ENCODE results near the gene SUSD6.
A peak's percentile ranks its signal among the peaks of the same experiment; 100 is the strongest.
"Not testable (repeated sequence)": the region's sequence is repeated elsewhere in the genome, so short reads cannot be mapped to it uniquely, and the experiment has no call there.

The SUSD6 gene

DNA sequence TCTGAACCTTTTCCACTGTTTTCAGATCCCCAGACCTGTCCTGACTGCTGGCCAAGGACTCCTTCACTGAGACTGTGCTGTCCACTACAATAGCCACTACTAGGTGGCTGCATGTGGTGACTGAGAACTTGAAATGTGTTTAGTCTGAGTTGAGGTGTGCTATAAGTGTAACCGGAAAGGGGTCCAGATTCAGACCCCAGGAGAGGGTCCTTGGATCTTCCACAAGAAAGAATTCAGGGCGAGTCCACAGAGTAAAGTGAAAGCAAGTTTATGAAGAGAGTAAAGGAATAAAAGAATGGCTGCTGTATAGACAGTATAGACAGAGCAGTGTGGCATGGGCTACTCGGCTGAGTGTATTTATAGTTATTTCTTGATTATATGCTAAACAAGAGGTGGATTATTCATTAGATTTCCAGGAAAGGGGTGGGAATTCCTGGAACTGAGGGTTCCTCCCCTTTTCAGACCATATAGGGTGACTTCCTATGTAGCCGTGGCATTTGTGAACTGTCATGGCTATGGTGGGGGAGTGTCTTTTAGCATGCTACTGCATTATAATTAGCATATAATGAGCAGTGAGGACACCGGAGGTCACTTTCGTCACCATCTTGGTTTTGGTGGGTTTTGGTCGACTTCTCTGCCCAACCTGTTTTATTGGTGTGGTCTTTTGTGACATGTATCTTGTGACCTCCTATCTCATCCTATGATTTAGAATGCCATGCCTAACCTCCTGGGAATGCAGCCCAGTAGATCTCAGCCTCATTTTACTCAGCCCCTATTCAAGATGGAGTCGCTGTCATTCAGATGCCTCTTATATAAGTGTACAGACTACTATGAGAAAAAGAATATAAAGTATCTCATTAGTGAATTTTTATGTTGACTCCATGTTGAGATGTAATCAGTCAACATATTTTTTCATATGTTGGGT is 85.5 kb downstream of the SUSD6 start:
- DNase-seq = peak; percentile 93

DNA sequence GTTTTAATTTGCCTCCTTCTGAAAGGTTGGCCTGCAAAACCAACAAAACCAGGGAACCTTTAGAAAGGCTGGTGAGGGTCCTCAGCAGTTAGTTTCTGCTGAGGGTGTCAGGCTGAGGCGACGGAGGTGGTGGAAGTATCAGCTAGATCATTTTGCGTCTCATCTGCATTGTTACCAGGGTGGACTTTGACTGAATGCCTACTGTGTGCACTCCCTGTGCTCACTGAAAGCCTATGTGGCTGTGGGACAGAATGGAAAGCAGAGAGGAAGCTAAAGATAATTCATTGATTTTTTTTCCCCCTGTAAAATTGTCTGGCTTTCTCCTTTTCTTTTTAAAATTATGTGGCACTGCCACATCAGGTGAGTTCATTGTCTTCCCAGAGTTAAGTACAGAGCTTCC is 87.2 kb downstream of the SUSD6 start:
- no peak for DNase-seq

DNA sequence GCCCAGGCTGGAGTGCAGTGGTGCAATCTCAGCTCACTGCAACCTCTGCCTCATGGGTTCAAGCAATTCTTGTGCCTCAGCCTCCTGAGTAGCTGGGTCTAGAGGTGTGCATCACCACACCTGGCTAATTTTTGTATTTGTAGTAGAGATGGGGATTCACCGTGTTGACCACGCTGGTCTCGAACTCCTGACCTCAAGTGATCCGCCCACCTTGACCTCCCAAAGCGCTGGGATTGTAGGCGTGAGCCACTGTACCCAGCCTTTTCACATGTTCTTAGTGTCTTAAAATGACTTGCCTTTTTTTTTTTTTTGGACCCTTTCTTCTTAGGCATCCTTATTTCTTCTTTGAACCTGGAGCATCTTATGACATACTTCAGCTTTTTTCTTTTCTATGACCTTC is 87.8 kb downstream of the SUSD6 start:
- DNase-seq = not testable (repeated sequence)

DNA sequence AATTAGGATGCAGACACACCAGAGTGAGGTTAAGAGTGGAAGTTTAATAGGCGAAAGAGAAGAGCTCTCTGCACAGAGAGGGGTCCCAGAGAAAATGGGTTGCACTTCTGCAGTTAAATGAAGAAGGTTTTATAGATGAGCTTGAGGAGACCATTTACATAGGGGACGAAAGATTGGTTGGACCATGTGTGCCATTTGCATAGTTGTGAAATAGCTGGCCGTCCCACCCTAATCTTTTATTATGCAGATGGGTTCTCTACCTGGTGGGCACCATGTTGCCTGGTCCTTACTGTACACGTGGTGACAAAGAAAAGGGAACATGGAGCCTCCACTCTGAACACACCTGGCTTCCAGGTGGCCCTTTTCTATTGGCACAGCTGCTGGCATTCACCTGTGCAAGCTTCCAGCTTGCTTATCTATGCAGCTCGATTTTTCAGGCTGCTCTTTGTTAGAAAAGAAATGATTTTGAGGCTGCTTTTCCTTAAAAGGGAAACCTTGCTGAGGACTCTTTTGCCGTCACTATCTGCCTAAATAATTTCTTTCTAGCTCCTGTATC is 88.4 kb downstream of the SUSD6 start:
- DNase-seq = no peak

DNA sequence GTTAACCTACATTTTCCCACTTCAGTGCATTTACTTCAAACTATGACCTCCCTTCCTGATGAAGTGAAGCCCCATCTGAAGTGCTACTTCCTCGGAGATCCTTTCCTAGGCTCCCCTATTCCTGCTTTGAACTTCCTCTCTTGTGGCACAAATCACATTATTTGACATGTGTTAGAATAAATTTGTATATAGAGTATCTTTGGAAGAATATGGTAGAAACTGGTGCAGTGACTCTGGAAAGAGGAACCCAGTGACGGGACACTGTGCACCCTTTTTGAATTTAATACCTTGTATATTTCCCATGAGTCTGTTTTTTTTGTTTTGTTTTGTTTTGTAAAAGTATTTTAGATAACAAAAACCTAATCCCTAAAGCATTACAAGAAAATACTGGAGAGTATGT is 89.2 kb downstream of the SUSD6 start:
- no peak for DNase-seq

DNA sequence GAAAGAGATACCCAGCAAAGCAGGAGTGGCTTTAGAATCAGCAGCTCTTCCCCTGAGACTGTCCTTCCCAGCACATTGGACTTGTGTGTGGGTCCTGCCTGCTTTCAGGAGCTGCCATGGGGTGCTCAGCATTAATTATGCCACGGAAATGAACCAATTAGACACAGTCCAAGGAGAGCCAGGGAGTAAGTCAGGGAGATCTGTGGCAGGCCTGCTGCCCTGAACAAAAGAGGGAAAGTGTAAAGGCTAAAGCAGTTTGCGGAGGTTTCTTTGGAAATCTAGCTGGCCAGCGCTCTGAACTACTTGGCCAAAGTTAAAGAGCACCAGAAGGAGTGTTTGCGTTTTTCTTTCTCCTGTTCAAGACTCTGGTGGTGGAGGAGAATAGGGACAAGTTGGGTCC is 89.9 kb downstream of the SUSD6 start:
- DNase-seq = no peak

DNA sequence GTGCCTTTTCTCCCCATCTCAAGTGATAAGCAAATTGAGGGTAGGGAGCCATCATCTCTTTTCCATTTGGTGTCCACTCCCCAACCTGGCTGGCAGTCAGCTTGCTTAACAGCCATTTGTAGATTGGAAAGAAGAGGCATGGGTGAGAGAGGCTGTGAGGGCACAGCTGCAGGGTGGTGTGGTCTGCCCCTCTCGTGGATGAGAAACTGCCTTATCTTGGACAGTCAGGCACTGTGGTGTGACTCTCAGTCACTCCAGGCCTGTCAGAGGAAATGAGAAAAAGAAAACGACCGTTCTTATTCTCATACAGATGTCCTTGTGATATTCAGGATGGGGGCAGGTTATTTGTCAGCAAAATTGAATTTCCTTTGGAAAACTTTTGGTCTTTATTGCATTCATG is 90.5 kb downstream of the SUSD6 start:
- DNase-seq = peak; percentile 98

DNA sequence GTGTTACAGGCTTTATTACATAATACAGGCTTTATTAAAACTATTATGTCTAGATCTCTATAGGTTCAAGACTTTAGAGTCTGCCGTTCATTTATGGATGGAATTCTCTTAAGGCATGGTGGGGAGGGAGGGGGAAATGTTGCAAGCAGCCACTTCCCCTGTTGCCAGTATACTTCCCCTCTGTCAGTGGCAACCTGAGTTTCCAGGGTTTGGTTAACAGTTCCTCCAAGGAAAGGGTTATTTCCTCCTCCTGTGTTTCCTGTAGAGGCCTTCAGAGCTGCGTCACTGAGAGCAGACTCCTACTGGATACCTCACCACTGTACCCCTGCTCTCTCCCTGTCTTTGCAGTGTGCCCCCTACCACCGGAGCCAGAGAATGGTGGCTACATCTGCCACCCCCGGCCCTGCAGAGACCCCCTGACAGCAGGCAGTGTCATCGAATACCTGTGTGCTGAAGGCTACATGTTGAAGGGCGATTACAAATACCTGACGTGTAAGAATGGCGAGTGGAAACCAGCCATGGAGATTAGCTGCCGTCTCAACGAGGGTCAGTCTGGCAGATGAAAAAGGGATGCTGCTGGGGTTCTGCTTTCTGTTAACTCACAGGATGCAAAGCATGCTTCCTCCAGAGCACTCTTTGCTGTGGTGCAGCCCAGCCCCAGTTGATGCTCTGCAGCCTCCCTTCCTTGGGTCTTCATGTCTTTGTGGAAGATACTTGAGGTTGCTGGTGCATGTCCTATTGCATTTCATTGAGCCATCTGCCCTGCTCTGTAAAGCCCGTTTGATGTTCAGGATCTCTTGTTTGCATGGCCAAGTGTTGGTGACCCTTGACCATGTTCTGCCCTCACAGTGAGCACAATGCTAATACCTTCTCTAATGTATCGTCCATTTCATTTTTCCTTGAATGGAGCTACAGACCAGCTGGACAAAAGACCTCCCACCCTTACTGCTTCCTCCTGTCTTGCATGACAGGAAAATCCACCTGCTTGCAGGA is 91.9 kb downstream of the SUSD6 start:
- DNase-seq = no peak

DNA sequence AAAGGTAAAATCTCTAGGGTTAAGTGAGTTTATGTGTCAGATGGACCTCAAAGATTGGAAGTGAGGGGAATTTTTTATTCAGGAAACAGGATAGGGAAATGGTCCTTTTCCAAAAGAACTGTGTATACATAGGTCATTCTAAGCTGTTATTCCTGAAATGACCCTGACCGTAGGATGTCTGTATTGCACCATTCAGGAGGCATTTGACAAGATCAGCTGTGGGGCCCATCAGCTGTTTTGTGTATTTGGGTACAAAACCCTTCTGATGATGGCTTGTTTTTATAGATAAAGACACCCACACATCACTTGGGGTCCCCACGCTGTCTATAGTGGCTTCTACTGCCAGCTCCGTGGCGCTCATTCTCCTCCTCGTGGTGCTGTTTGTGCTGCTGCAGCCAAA is 92.9 kb downstream of the SUSD6 start:
- DNase-seq = no peak

DNA sequence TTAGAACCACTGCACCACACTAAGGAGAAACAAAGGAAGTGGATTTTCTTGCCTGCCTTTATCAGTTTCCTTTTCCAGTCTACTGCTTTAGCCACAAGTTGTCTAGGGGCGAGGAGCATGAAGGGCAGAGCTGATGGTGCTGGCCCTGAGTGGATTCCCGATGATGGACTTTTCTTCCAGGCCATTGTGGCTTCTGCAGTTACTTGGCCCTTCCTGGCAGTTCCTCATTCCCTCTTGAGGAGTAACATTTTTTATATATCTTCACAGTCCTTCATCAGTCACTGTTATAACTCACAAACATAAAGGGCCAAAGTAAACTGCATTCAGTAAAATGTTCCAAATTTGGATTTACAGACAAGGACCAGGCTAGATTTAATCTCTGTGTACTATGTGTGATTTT is 94.3 kb downstream of the SUSD6 start:
- no peak for DNase-seq

DNA sequence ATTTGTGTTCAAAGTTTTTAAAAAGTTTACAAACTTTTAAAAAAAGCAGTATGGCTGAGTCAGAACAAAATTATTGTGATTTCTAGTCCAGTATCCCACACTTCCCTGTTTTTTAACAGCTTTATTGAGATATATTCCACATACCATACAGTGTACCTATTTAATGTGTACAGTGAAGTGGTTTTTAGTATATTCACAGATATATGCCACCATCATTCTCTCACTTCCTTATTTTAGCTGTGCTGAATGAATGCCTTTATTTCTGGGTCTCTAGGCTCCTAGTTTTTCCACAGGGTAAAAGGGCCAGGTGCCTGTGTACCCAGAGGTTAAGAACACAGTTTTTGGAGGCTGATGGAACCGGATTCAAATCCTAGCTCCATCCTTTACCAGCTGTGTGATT is 96.7 kb downstream of the SUSD6 start:
- DNase-seq = no peak

DNA sequence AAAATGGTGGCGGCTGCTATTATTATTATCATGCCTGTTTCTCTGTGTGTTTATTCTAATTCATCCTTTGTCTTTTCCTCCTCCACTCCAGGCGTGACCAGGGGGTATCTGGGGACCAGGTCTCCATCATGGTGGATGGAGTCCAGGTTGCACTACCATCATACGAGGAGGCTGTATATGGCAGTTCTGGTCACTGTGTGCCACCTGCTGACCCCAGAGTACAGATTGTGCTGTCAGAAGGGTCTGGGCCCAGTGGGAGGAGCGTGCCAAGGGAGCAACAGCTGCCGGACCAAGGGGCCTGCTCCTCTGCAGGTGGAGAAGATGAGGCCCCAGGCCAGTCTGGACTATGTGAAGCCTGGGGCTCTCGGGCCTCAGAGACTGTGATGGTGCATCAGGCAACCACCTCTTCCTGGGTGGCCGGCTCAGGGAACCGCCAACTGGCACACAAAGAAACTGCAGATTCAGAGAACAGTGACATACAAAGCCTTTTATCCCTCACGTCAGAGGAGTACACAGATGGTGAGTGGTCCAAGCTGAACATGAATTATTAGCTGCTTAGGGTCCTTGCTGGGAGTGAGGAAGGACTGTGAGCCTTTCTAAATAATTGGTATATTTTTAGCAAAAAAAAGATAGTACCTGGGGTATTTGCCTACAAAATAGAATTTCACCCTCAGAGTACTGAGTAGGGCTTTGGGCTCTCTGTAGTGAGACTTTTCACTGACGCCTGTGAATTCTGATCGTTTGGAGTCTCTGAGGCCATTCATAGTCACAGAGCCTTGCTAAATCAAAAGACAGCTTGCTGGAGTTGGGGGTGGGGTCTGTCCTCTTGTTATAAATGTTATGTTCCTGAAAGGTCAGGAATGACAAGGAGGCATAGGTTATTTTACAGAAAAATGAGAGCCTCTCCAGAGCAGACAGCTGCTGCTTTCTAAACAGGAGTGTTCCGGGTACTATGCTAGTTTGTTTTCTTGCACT is 97.5 kb downstream of the SUSD6 start:
- DNase-seq = peak; percentile 74

DNA sequence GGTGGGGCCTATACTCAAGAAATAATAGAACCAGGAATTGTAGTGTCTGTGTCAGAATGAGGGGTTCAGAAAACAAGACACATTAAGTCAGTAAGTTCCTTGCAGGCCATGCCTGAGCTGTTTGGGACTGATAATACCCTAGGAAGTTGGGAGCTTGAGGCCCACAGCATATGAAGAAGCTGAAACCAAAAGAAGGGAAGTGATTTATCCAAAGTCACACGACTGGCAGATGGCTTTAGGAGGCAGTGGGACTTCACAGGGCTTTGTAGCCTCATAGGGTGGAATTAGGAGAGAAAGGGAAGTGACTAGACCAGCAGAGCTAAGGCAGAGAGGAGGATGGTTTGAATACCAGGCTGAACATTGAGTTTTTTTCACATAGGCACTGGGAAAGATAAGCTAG is 99.0 kb downstream of the SUSD6 start:
- DNase-seq = no peak

DNA sequence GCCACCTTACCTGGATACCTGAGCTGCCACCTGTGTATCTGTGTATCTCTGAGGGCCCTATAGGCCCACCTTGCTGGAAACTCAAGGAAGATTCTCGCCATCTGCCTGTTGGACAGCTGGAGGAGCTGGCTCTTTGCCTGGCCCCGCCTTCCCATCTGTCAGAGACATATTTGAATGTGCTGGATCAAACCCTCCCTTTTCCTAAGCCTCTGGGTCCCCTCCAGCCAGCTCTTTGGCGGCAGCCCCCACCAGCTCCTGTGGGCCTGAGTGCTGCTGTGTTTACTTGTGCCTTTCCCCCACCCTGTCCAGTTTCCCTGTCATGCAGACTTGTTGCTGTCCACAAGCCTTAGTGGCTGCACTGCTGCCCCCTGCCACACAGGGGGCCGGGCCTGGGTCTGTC is 99.7 kb downstream of the SUSD6 start:
- peak; percentile 66 for DNase-seq

DNA sequence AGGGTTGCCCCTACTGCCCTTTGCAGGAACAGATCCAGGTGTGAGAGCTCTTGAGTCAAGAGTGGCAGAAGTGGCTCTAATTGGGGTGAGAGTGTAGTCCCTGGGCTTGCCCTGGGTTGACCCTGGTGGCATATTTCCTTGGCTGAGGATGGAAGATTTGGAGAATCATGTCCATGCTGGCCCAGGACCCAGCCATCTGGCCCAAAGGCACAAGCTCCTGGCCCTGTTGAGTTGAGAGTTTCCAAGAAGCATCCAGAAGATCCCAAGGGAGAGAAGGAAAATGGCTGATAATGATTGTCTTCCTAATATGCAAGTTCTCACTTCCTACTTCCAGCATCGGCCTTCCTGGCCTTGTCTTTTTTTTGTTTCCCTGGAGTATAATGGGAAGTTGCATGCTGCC is 100.1 kb downstream of the SUSD6 start:
- no peak for DNase-seq

DNA sequence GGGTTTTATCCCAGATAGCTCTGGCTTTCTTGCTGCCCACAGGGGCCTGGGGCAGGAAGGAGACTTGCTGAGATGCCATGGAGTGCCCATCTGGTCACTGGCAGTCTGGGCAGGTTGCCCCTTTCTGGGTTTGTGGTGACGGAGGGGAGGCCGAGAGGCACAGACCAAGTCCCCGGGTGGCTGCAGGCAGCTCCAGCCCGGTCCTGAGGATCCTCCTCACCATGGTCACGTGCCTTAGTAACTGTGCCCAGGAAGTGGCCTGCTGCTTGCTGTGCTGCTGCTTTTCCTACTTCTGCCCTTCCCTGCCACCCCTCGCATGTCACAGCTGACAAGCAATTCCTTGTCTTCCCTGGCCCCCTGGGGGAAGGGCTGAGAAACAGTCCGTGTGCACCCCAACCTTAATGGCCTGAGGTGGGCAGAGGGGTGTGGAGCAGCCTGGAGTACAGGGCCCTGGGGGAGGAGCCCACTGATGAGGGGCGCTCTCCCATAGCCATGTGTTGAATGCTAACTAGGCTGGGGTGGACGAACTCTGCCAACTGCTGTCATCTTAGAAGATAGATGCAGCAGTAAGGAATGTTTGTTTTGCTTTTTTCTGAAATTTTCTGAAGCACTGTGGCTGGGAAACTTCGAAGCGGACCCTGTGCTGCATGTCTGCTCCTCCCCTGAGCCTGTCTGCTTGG is 100.6 kb downstream of the SUSD6 start:
- DNase-seq = no peak

DNA sequence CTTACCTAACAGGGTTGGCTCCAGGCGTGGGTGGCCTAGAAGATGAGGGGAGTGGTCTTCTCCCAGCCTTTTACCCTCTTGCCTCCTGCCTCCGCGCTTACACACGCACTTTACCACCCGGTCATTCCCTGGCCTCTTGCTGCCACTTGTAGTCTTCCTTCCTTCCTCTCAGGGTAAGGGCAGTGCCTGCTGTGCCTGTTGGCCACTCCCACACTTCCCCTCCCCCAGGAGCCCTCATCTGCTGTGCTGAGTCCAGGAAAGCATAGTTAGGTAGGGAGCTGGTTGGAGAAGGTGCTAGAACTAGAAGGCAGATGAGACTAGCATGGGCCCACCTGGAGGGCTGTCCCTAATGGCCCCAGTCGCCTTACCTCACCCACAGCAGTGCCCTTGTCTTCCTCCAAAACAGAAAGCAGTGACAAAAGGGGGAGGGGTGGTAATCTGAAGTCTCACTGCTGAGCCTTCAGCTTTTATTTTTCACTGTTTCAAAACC is 101.2 kb downstream of the SUSD6 start:
- DNase-seq = peak; percentile 74

DNA sequence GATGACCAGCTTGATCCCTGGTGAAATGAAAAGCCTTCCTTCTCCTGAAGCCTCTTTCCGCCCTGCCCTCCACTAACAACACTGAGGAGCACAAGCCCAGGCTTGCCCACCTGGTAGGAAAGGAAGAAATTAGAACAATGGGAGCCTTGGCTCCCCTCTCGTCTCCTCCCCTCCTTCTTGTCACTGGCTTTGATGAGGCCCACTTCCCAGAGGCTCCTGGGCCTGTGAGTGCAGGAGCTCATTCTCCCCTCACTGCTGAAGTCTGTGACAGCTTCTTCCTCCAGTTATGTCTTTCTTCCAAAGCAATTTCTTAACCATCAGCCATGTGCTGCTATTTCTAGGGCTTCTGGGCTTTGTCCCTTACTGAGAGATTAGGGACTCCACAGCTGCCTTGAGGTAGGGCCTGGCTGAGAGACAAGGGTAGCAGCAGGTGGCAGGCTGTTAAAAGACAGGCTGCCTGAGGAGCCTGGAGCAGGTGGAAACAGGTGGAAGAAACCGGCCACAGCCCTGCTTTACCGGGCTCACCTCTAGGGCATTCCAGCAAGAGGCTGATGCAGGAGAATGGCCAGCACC is 101.9 kb downstream of the SUSD6 start:
- DNase-seq = no peak

DNA sequence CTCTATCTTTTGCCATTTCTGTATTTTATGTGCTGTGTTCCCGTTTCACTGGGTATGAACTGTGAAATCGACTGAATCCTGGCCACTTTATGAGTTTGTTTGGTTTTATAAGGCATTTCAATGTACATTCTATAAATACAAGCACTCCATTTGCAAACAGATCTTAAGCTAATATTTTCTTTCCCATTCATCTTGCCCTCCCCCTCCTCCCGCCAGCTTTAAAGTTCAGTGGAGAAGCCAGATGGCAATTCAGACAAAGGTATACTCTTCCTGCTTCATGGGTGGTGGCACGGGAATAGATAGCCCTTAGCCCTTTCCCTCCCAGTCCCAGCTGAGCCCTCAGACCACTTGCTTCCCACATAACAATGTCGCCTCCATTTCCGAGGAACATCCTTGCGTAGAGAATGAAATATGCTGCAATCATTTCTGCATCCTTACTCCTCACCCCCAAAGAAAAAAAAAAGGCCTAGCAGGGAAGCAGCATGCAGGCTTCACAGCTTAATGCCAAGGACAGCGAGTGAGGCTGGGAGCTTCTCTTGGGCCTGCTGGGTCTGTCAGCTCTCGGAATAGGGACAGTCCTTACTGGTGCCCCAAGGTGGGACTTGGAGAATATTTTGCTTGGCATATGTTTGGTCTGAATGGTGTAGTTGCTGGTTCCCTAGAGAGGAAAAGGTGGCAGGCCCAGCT is 102.7 kb downstream of the SUSD6 start:
- DNase-seq = no peak

DNA sequence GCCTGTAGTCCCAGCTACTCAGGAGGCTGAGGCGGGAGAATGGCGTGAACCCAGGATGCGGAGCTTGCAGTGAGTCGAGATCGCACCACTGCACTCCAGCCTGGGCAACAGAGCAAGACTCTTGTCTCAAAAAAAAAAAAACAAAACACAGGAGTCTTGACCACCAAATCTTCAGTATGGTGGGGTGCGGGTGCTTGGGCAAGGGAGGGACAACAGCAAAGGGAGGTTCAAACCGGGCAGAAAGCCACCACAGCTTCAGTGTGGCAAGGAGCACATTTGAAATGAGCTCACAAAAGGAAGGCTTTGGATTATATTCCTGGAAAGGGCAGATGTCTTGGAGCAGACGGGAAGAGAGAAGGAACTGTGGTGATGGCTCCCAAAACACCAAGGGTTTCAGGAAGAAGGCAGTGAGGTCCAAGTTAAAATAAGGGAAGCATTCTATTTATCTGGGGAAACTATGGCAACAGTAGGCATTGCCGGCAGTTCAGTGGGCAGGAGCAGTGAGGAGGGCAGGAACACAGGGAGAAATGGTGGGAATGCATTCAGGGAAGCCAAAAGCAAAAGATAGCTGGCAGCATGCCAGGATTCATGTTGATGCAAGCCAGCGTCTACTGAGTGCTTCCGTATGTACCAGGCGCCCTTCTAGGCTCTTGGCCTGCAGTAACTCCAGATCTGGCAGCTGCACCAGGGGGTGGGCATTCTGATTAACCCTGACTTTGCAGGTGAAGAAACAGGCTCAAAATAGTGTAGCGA is 104.5 kb downstream of the SUSD6 start:
- peak; percentile 67 for DNase-seq
